ENCODE measurements around the gene PCID2.

DNA sequence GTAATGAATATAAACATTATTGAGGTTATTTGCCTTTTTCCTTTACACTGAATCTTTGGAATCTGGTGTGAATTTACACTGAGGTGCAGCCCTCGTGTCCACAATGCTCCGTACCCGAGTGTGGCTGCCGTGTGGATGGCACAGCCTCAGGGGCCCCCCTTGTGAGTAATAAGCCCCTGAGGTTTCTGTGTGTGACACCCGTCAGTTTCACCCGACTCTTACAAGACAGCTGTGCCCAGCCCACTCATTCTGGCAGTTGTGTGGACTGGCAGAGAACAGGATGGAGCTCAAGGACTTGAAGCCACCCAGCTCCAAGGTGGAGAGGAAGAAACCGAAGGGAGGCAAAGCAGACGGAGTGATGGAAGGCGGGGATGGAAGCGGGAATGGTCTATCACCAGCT is 42.2 kb downstream of the PCID2 start:
- TF ChIP-seq, protein P1, sequence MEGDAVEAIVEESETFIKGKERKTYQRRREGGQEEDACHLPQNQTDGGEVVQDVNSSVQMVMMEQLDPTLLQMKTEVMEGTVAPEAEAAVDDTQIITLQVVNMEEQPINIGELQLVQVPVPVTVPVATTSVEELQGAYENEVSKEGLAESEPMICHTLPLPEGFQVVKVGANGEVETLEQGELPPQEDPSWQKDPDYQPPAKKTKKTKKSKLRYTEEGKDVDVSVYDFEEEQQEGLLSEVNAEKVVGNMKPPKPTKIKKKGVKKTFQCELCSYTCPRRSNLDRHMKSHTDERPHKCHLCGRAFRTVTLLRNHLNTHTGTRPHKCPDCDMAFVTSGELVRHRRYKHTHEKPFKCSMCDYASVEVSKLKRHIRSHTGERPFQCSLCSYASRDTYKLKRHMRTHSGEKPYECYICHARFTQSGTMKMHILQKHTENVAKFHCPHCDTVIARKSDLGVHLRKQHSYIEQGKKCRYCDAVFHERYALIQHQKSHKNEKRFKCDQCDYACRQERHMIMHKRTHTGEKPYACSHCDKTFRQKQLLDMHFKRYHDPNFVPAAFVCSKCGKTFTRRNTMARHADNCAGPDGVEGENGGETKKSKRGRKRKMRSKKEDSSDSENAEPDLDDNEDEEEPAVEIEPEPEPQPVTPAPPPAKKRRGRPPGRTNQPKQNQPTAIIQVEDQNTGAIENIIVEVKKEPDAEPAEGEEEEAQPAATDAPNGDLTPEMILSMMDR (IDR thresholded peaks at IDR 0.05): no peak
- TF ChIP-seq ZFX (IDR thresholded peaks at IDR 0.05; ENCODE audit: borderline replicate concordance): no peak

Data from 22Rv1 (cell line).